ENCODE data around the gene GLIS1.

DNA sequence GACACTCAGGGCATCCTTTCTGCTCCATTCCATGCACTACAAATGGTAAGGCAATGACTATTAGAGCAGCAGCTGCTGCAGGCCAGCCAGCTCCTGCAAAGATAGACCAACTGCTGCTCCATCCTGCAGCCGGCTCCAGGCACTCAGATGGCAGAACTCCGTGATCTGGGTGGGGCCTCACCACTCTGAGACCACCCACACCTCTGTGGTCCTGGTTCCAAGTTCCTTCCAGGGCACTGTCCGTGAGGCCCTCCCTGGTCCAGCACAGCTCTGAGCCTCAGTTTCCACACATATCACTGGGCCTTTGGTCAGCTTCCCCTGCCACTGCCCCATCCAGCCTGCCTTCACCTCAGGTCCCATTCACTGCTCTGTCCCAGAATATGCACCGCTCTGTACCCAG is 165.0 kb downstream of the GLIS1 start:
- TF ChIP-seq, protein P1, sequence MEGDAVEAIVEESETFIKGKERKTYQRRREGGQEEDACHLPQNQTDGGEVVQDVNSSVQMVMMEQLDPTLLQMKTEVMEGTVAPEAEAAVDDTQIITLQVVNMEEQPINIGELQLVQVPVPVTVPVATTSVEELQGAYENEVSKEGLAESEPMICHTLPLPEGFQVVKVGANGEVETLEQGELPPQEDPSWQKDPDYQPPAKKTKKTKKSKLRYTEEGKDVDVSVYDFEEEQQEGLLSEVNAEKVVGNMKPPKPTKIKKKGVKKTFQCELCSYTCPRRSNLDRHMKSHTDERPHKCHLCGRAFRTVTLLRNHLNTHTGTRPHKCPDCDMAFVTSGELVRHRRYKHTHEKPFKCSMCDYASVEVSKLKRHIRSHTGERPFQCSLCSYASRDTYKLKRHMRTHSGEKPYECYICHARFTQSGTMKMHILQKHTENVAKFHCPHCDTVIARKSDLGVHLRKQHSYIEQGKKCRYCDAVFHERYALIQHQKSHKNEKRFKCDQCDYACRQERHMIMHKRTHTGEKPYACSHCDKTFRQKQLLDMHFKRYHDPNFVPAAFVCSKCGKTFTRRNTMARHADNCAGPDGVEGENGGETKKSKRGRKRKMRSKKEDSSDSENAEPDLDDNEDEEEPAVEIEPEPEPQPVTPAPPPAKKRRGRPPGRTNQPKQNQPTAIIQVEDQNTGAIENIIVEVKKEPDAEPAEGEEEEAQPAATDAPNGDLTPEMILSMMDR (IDR thresholded peaks at IDR 0.05; ENCODE audit: control extremely low read depth in 1 of 3, insufficient read depth in 1 of 3, low read depth in 1 of 3, low read length in 3 of 3), result no peak
- TF ChIP-seq POLR2A (IDR thresholded peaks at IDR 0.05; ENCODE audit: control extremely low read depth in 1 of 2, low read depth in 2 of 2, low read length in 2 of 2) (no peak), EZH2 (IDR thresholded peaks at IDR 0.05; ENCODE audit: low read depth, low read length, severe bottlenecking) (no peak), POLR2AphosphoS5 (IDR thresholded peaks at IDR 0.05; ENCODE audit: low read depth, low read length) (no peak), EP300 (IDR thresholded peaks at IDR 0.05; ENCODE audit: borderline replicate concordance in 1 of 2, low read depth in 2 of 2, low read length in 2 of 2) (no peak), EGR1 (IDR thresholded peaks at IDR 0.05; ENCODE audit: borderline replicate concordance, low read depth, low read length) (no peak)
- TF ChIP-seq, protein P2, sequence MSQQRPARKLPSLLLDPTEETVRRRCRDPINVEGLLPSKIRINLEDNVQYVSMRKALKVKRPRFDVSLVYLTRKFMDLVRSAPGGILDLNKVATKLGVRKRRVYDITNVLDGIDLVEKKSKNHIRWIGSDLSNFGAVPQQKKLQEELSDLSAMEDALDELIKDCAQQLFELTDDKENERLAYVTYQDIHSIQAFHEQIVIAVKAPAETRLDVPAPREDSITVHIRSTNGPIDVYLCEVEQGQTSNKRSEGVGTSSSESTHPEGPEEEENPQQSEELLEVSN (IDR thresholded peaks at IDR 0.05), result no peak

All from H1 (cell line).